ENCODE data around the gene S100P. TPM values are rescaled to one million over a fixed set of nuclear protein-coding genes. Genes with fewer than 3 reads are reported as not detected.

S100P gene
- total RNA-seq, 1 donor from 2014 or later: 3.6 TPM

- Histone ChIP-seq H3K4me1 (peaks cover 1% of the 10 kb centered on the region), H3K36me3 (no peaks in the 10 kb centered on the region), H3K27ac (no peak overlapping the region), H3K4me3 (no peak overlapping the region), H3K9me3 (no peaks in the 10 kb centered on the region), H3K27me3 (no peaks in the 10 kb centered on the region)
- DNase-seq (no peak), ATAC-seq (peak; percentile 5)
- intact Hi-C loops (cut with DNase I): loop anchor here (10.0 kb wide), 1 partner anchor 347 kb away; no protein-coding TSS in a partner anchor
- TF ChIP-seq CTCF (IDR thresholded peaks at IDR 0.05): no peak
These were observed 33.6 kb downstream of the S100P start for GRCh38 chr4:6727081-6727942.

GRCh38 chr4:6727943-6728250 is 34.2 kb downstream of the S100P start:
- H3K27me3 ChIP-seq: no peaks in the 10 kb centered on the region
- no peaks in the 10 kb centered on the region for H3K9me3 ChIP-seq
- TF ChIP-seq CTCF (IDR thresholded peaks at IDR 0.05): no peak
- no peaks in the 10 kb centered on the region for H3K36me3 ChIP-seq
- no peak for ATAC-seq
- H3K4me3 ChIP-seq: no peak overlapping the region
- DNase-seq: no peak
- no peak overlapping the region for H3K27ac ChIP-seq
- intact Hi-C loops (cut with DNase I): loop anchor here (10.0 kb wide), 1 partner anchor 347 kb away; no protein-coding TSS in a partner anchor
- peaks cover 7% of the 10 kb centered on the region for H3K4me1 ChIP-seq

- DNase-seq (no peak), ATAC-seq (no peak)
- Histone ChIP-seq H3K27me3 (no peaks in the 10 kb centered on the region), H3K4me1 (peaks cover 11% of the 10 kb centered on the region), H3K4me3 (no peak overlapping the region), H3K27ac (no peak overlapping the region), H3K9me3 (no peaks in the 10 kb centered on the region), H3K36me3 (no peaks in the 10 kb centered on the region)
- TF ChIP-seq CTCF (IDR thresholded peaks at IDR 0.05): no peak
- intact Hi-C loops (cut with DNase I): loop anchor here (10.0 kb wide), 1 partner anchor 346 kb away; no protein-coding TSS in a partner anchor
These were observed 34.8 kb downstream of the S100P start for GRCh38 chr4:6728320-6729029.

GRCh38 chr4:6730603-6731317 is 37.1 kb downstream of the S100P start:
- intact Hi-C loops (cut with DNase I): no loop called here
- DNase-seq: no peak
- no peaks in the 10 kb centered on the region for H3K27me3 ChIP-seq
- TF ChIP-seq CTCF (IDR thresholded peaks at IDR 0.05): no peak
- peaks cover 11% of the 10 kb centered on the region for H3K4me1 ChIP-seq
- no peaks in the 10 kb centered on the region for H3K9me3 ChIP-seq
- no peak overlapping the region for H3K27ac ChIP-seq
- H3K4me3 ChIP-seq: no peak overlapping the region
- no peak for ATAC-seq
- no peaks in the 10 kb centered on the region for H3K36me3 ChIP-seq

GRCh38 chr4:6731318-6731675 is 37.6 kb downstream of the S100P start:
- intact Hi-C loops (cut with DNase I): no loop called here
- TF ChIP-seq CTCF (IDR thresholded peaks at IDR 0.05): no peak
- Histone ChIP-seq H3K36me3 (no peaks in the 10 kb centered on the region), H3K9me3 (no peaks in the 10 kb centered on the region), H3K4me1 (peaks cover 11% of the 10 kb centered on the region), H3K27ac (no peak overlapping the region), H3K27me3 (no peaks in the 10 kb centered on the region), H3K4me3 (no peak overlapping the region)
- DNase-seq: no peak
- no peak for ATAC-seq
